K562 (cell line): ENCODE measurements around the gene FKBP11. TPM values are rescaled to one million over a fixed set of nuclear protein-coding genes. Genes with fewer than 3 reads are reported as not detected.

ENCODE experiments used
- CC2D1A ChIP-seq: fragments of 450-650 bp; IDR thresholded peaks from 2 replicates; pipeline ENCODE4 v1.6.1; 2017; ENCODE audit warnings: mild to moderate bottlenecking
- CTBP1 ChIP-seq: fragments of 450-650 bp; IDR thresholded peaks from 2 replicates; pipeline ENCODE4 v1.6.1; 2016; ENCODE audit warnings: borderline replicate concordance
- CXXC5 ChIP-seq: fragments of 250-450 bp; sonication (Bioruptor Pico); IDR thresholded peaks from 2 replicates; pipeline ENCODE4 v1.8.0; 2022; ENCODE audit warnings: inconsistent platforms, mild to moderate bottlenecking, moderate library complexity
- HDAC6 ChIP-seq: IDR thresholded peaks from 2 replicates; pipeline ENCODE4 v1.6.1; 2012; ENCODE audit warnings: low read depth, mild to moderate bottlenecking, control low read depth, inconsistent platforms, low read length, moderate library complexity
- HMG20B ChIP-seq: fragments of 250-450 bp; sonication (Bioruptor Pico); IDR thresholded peaks from 2 replicates; pipeline ENCODE4 v1.5.0; 2021; ENCODE audit warnings: mild to moderate bottlenecking
- JUND ChIP-seq, 2 experiments: IDR thresholded peaks; 2 replicates in 1 of 2; 3 replicates in 1 of 2; pipeline ENCODE4 v1.6.1; 2011; ENCODE audit warnings: borderline replicate concordance in 2 of 2, low read depth in 2 of 2, low read length in 2 of 2, improper control_type of control experiment in 1 of 2, missing biosample characterization in 1 of 2, missing genetic modification characterization in 1 of 2, missing genetic modification reagents in 1 of 2
- MCM5 ChIP-seq: fragments of 450-650 bp; IDR thresholded peaks from 2 replicates; pipeline ENCODE4 v1.6.1; 2016; ENCODE audit warnings: low read depth
- NFATC3 ChIP-seq: fragments of 450-650 bp; IDR thresholded peaks from 2 replicates; pipeline ENCODE4 v1.6.1; 2017; ENCODE audit warnings: mild to moderate bottlenecking
- NFIC ChIP-seq: fragments of 450-650 bp; IDR thresholded peaks from 2 replicates; pipeline ENCODE4 v1.6.1; 2017; ENCODE audit warnings: mild to moderate bottlenecking, inconsistent platforms
- PCBP2 ChIP-seq: fragments of 200-400 bp; formaldehyde crosslinking; IDR thresholded peaks from 2 replicates; pipeline ENCODE4 v1.6.1; 2018; ENCODE audit warnings: low read length, low read depth, mild to moderate bottlenecking, moderate library complexity; ENCODE audit not compliant: poor library complexity, severe bottlenecking
- RB1 ChIP-seq: fragments of 450-650 bp; IDR thresholded peaks from 2 replicates; pipeline ENCODE4 v1.6.1; 2017; ENCODE audit warnings: low read depth, mild to moderate bottlenecking
- RUNX1 ChIP-seq: sonication (generic); IDR thresholded peaks from 2 replicates; pipeline ENCODE4 v1.6.1; 2016; ENCODE audit warnings: antibody characterized with exemption, low read depth
- SMC3 ChIP-seq: conservative IDR thresholded peaks from 2 replicates; pipeline ENCODE4 v1.6.1; 2011; ENCODE audit warnings: low read depth, low read length, improper control_type of control experiment; ENCODE audit not compliant: insufficient read depth
- TCFL5 ChIP-seq: fragments of 250-450 bp; sonication (Bioruptor Pico); conservative IDR thresholded peaks from 2 replicates; pipeline ENCODE4 v1.6.1; 2021; ENCODE audit warnings: mild to moderate bottlenecking, moderate library complexity, matching md5 sums
- ZFX ChIP-seq: sonication (generic); formaldehyde crosslinking; IDR thresholded peaks from 2 replicates; pipeline ENCODE4 v1.8.0; 2022; ENCODE audit warnings: mild to moderate bottlenecking, missing genetic modification reagents, moderate library complexity
- ZNF165 ChIP-seq: fragments of 250-450 bp; sonication (Bioruptor Pico); IDR thresholded peaks from 2 replicates; pipeline ENCODE4 v1.4.0; 2020; ENCODE audit warnings: borderline replicate concordance
- ZNF785 ChIP-seq: fragments of 250-450 bp; sonication (Bioruptor Pico); IDR thresholded peaks from 2 replicates; pipeline ENCODE4 v1.4.0; 2020; ENCODE audit warnings: mild to moderate bottlenecking
- polyA plus RNA-seq, 8 experiments: library from polyadenylated mRNA; depleted of rRNA in 4 of 8; stranded (reverse) in 5 of 8; unstranded in 3 of 8; fragments of >200 nt; fragmentation: Nextera tagmentation in 2 of 8; fragmentation: Illumina TruSeq in 1 of 8; extraction: Ambion mirVana in 2 of 8; extraction: Trizol in 1 of 8; gene quantifications; 2 replicates each; pipeline versions ENCODE4 v1.2.1 to v1.2.3, GENCODE V29; 2011 to 2014; ENCODE audit warnings: inconsistent platforms in 1 of 8, missing spikeins in 1 of 8
- total RNA-seq, 7 experiments: library from RNA; depleted of rRNA in 6 of 7; stranded (reverse); fragments of >200 nt in 6 of 7; fragmentation: Illumina TruSeq in 2 of 7; extraction: Trizol in 2 of 7; gene quantifications; 2 replicates each; pipeline versions ENCODE4 v1.2.1 to v1.2.3, GENCODE V29; 2011 to 2021; ENCODE audit warnings: low replicate concordance in 1 of 7
- TF ChIP-seq, protein P1 (sequence below), 3 experiments: IDR thresholded peaks in 2 of 3; conservative IDR thresholded peaks in 1 of 3; 2 replicates each; pipeline ENCODE4 v1.5.1; 2011 to 2012; ENCODE audit warnings: low read length in 3 of 3, mild to moderate bottlenecking in 3 of 3, control low read depth in 2 of 3, improper control_type of control experiment in 1 of 3, inconsistent platforms in 1 of 3, low read depth in 1 of 3, mixed read lengths in 1 of 3, moderate library complexity in 1 of 3; ENCODE audit not compliant: insufficient read depth in 2 of 3
- TF ChIP-seq, protein P2 (sequence below): fragments of 200-800 bp; sonication (Bioruptor generic); IDR thresholded peaks from 2 replicates; pipeline ENCODE4 v1.6.1; 2017; ENCODE audit warnings: missing genetic modification characterization, missing compliant biosample characterization
- TF ChIP-seq, protein P3 (sequence below), 2 experiments: fragments of 250-450 bp in 1 of 2; fragments of 450-650 bp in 1 of 2; sonication (Bioruptor Pico) in 1 of 2; IDR thresholded peaks; 2 replicates each; pipeline versions ENCODE4 v1.6.1 to v1.8.0; 2016 to 2021; ENCODE audit warnings: mild to moderate bottlenecking in 2 of 2, moderate library complexity in 2 of 2, missing compliant biosample characterization in 1 of 2, missing genetic modification characterization in 1 of 2
- TF ChIP-seq, protein P4 (sequence below): sonication (generic); formaldehyde crosslinking; IDR thresholded peaks from 2 replicates; pipeline ENCODE4 v1.8.0; 2022; ENCODE audit warnings: missing genetic modification reagents, mild to moderate bottlenecking, moderate library complexity, borderline replicate concordance

The FKBP11 gene
- total and polyA plus RNA-seq, 9 of the 15 experiments (the other 6 are each of a cell fraction or from before 2014, with no cell fraction given), result 1.6 to 8.2 (median 5.8) TPM

DNA sequence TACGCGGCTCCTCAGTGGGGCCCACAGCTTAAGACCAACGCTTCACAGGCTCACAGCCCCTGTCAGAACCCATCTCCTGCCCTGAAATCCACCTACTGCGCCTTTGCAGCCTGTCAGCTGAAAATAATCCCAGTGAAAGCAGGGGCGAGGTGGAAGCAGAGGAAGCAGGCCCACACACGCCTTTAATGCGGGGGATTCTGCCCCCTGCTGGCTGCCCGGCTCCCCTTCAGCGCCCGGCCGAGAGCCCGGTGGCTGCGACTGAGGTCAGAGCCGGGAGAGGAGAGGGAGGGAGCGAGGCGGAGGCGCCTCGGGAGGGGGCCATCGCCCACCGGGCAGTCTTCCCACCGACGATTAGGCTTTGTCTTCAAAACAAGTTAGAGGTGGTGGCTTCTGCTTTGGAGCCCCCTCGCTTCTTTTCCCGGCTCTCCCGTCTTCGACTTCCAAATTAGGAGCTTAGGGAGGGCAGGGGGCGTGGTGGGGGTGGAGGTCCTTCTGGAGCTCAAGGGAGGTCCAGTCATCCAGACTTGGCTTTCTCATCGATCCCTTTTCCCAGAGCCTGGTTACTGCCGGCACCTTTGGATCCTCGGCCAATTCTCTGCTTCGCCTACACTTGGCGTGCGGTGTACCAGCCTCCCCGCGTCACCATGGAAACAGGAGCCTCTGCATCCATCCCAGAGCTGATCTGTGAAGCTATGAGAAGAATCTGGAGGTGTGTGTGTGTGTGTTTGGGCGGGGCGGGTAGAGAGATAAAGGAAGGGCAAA is 34.5 kb downstream of the FKBP11 start (continued):
- 0 out of 2 replicates have a peak, but pooled peaks have one; percentile 25 for TF ChIP-seq JUND (IDR thresholded peaks at IDR 0.05; ENCODE audit: borderline replicate concordance, low read depth, low read length)
- no peak for TF ChIP-seq JUND (tag; IDR thresholded peaks at IDR 0.05; ENCODE audit: borderline replicate concordance, low read depth, low read length)
- TF ChIP-seq CTBP1, result peak; percentile 50; the same call in 1 of the 2 replicates
- peak; percentile 17; the same call in 1 of the 2 replicates for TF ChIP-seq CC2D1A
- TF ChIP-seq RB1, result peak; percentile 72; the same call in 1 of the 2 replicates
- TF ChIP-seq, protein P1, sequence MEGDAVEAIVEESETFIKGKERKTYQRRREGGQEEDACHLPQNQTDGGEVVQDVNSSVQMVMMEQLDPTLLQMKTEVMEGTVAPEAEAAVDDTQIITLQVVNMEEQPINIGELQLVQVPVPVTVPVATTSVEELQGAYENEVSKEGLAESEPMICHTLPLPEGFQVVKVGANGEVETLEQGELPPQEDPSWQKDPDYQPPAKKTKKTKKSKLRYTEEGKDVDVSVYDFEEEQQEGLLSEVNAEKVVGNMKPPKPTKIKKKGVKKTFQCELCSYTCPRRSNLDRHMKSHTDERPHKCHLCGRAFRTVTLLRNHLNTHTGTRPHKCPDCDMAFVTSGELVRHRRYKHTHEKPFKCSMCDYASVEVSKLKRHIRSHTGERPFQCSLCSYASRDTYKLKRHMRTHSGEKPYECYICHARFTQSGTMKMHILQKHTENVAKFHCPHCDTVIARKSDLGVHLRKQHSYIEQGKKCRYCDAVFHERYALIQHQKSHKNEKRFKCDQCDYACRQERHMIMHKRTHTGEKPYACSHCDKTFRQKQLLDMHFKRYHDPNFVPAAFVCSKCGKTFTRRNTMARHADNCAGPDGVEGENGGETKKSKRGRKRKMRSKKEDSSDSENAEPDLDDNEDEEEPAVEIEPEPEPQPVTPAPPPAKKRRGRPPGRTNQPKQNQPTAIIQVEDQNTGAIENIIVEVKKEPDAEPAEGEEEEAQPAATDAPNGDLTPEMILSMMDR (IDR thresholded peaks at IDR 0.05 in 2 of 3, conservative IDR thresholded peaks at IDR 0.05 in 1 of 3; ENCODE audit: insufficient read depth in 2 of 3, low read depth in 1 of 3, low read length in 3 of 3), result peak; percentile 92 to 94 (median 94)
- TF ChIP-seq HDAC6, result no peak
- TF ChIP-seq, protein P2, sequence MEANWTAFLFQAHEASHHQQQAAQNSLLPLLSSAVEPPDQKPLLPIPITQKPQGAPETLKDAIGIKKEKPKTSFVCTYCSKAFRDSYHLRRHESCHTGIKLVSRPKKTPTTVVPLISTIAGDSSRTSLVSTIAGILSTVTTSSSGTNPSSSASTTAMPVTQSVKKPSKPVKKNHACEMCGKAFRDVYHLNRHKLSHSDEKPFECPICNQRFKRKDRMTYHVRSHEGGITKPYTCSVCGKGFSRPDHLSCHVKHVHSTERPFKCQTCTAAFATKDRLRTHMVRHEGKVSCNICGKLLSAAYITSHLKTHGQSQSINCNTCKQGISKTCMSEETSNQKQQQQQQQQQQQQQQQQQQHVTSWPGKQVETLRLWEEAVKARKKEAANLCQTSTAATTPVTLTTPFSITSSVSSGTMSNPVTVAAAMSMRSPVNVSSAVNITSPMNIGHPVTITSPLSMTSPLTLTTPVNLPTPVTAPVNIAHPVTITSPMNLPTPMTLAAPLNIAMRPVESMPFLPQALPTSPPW, result peak; percentile 45; the same call in 1 of the 2 replicates
- peak; percentile 41 for TF ChIP-seq ZFX (CRISPR knock-in tag)
- TF ChIP-seq CXXC5 (CRISPR knock-in tag), result peak; percentile 38; the same call in 1 of the 2 replicates
- TF ChIP-seq, protein P3, sequence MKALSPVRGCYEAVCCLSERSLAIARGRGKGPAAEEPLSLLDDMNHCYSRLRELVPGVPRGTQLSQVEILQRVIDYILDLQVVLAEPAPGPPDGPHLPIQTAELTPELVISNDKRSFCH (CRISPR knock-in tag; IDR thresholded peaks at IDR 0.05), result no peak
- TF ChIP-seq, protein P3 (tag; IDR thresholded peaks at IDR 0.05), result no peak
- TF ChIP-seq, protein P4, sequence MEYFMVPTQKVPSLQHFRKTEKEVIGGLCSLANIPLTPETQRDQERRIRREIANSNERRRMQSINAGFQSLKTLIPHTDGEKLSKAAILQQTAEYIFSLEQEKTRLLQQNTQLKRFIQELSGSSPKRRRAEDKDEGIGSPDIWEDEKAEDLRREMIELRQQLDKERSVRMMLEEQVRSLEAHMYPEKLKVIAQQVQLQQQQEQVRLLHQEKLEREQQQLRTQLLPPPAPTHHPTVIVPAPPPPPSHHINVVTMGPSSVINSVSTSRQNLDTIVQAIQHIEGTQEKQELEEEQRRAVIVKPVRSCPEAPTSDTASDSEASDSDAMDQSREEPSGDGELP (CRISPR knock-in tag), result peak; percentile 69; the same call in 1 of the 2 replicates
- TF ChIP-seq NFATC3, result no peak
- TF ChIP-seq MCM5, result no peak
- TF ChIP-seq TCFL5, result no peak
- TF ChIP-seq RUNX1, result no peak
- TF ChIP-seq ZNF785 (CRISPR knock-in tag), result no peak
- TF ChIP-seq PCBP2, result no peak
- peak; percentile 89 for TF ChIP-seq SMC3
- no peak for TF ChIP-seq HMG20B (CRISPR knock-in tag)
- TF ChIP-seq NFIC, result no peak
- TF ChIP-seq ZNF165 (CRISPR knock-in tag), result no peak
